H1 (cell line): ENCODE results near the gene B3GALNT1.

Experiments used
- BACH1 ChIP-seq: IDR thresholded peaks from 2 replicates; pipeline ENCODE4 v1.6.1; 2012; ENCODE audit warnings: low read length, improper control_type of control experiment
- BCL11A ChIP-seq, 2 experiments: IDR thresholded peaks; one replicate each; pipeline ENCODE4 v1.6.1; 2011; ENCODE audit warnings: low read depth in 2 of 2, low read length in 2 of 2, mild to moderate bottlenecking in 2 of 2
- CEBPB ChIP-seq: IDR thresholded peaks from 2 replicates; pipeline ENCODE4 v1.6.1; 2012; ENCODE audit warnings: low read depth, low read length
- CHD2 ChIP-seq: IDR thresholded peaks from 2 replicates; pipeline ENCODE4 v1.6.1; 2012; ENCODE audit warnings: low read length, improper control_type of control experiment
- CTCF ChIP-seq, 3 experiments: IDR thresholded peaks; 1 replicate in 2 of 3; 2 replicates in 1 of 3; pipeline versions ENCODE4 v1.5.1 to v1.6.1; 2011; ENCODE audit warnings: low read length in 3 of 3, mild to moderate bottlenecking in 3 of 3, inconsistent platforms in 2 of 3, low read depth in 1 of 3, moderate library complexity in 1 of 3; ENCODE audit not compliant: insufficient read depth in 1 of 3; ENCODE audit errors: control extremely low read depth in 1 of 3
- ZNF274 ChIP-seq: IDR thresholded peaks from 2 replicates; pipeline ENCODE4 v1.7.0; 2012; ENCODE audit warnings: low read length, borderline replicate concordance; ENCODE audit errors: extremely low read depth

- no peak for TF ChIP-seq ZNF274
- TF ChIP-seq CHD2, result no peak
- no peak for TF ChIP-seq CTCF (IDR thresholded peaks at IDR 0.05; ENCODE audit: control extremely low read depth in 1 of 3, insufficient read depth in 1 of 3, low read depth in 1 of 3, low read length in 3 of 3)
- no peak for TF ChIP-seq BCL11A (IDR thresholded peaks at IDR 0.05; ENCODE audit: low read depth in 2 of 2, low read length in 2 of 2)
- TF ChIP-seq CEBPB, result no peak
- TF ChIP-seq BACH1, result no peak
Observed at GRCh38 chr3:161043336-161044035, 61.7 kb downstream of the B3GALNT1 start.
